ENCODE data around the gene CFAP52.

CFAP52 gene

GRCh38 chr17:9644910-9645751 lies 68.7 kb downstream of the CFAP52 start, which contains the start of gene USP43:
TSS of gene USP43 (plus strand) at chr17:9645517. CDS start at chr17:9645633, 116 bp downstream.
- no peak within 1 kb of the TSS for H2AFZ ChIP-seq (ENCODE audit: low read depth, low read length)
- H4K20me1 ChIP-seq (ENCODE audit: insufficient read depth, low read length): no peaks in the 10 kb centered on the region
- no peaks in the 10 kb centered on the region for H3K36me3 ChIP-seq (replicated peaks; ENCODE audit: low read depth, low read length)
- H3K4me2 ChIP-seq (ENCODE audit: low read length): no peak within 1 kb of the TSS
- no peak within 1 kb of the TSS for H3K9ac ChIP-seq (ENCODE audit: low read length)
- H3K9me3 ChIP-seq (ENCODE audit: insufficient read depth, low read length): no peaks in the 10 kb centered on the region
- no peaks in the 10 kb centered on the region for H3K27me3 ChIP-seq (ENCODE audit: low read depth, low read length)
- H3K27ac ChIP-seq (ENCODE audit: low read length): no peak within 1 kb of the TSS
- H3K4me1 ChIP-seq (ENCODE audit: low read length): no peaks in the 10 kb centered on the region
- H3K4me3 ChIP-seq (ENCODE audit: low read length): no peak within 1 kb of the TSS
- no peaks in the 10 kb centered on the region for H3K79me2 ChIP-seq (ENCODE audit: low read length)
- TF ChIP-seq EZH2phosphoT487 (IDR thresholded peaks at IDR 0.05; ENCODE audit: low read depth) (no peak), CTCF (IDR thresholded peaks at IDR 0.05; ENCODE audit: low read depth, low read length) (no peak)

GRCh38 chr17:9645851-9646545 lies 69.6 kb downstream of the CFAP52 start:
- Histone ChIP-seq H3K9ac (ENCODE audit: low read length) (no peak overlapping the region), H3K4me2 (ENCODE audit: low read length) (no peak overlapping the region), H3K36me3 (replicated peaks; ENCODE audit: low read depth, low read length) (no peaks in the 10 kb centered on the region), H3K9me3 (ENCODE audit: insufficient read depth, low read length) (no peaks in the 10 kb centered on the region), H3K4me3 (ENCODE audit: low read length) (no peak overlapping the region), H3K79me2 (ENCODE audit: low read length) (no peaks in the 10 kb centered on the region), H2AFZ (ENCODE audit: low read depth, low read length) (no peak overlapping the region), H3K4me1 (ENCODE audit: low read length) (no peaks in the 10 kb centered on the region), H3K27me3 (ENCODE audit: low read depth, low read length) (no peaks in the 10 kb centered on the region), H4K20me1 (ENCODE audit: insufficient read depth, low read length) (no peaks in the 10 kb centered on the region), H3K27ac (ENCODE audit: low read length) (no peak overlapping the region)
- no peak for TF ChIP-seq EZH2phosphoT487 (IDR thresholded peaks at IDR 0.05; ENCODE audit: low read depth)
- TF ChIP-seq CTCF (IDR thresholded peaks at IDR 0.05; ENCODE audit: low read depth, low read length): no peak

GRCh38 chr17:9646546-9646885 lies 70.1 kb downstream of the CFAP52 start:
- Histone ChIP-seq H3K27ac (ENCODE audit: low read length) (no peak overlapping the region), H3K79me2 (ENCODE audit: low read length) (no peaks in the 10 kb centered on the region), H3K9ac (ENCODE audit: low read length) (no peak overlapping the region), H3K9me3 (ENCODE audit: insufficient read depth, low read length) (no peaks in the 10 kb centered on the region), H3K36me3 (replicated peaks; ENCODE audit: low read depth, low read length) (no peaks in the 10 kb centered on the region), H4K20me1 (ENCODE audit: insufficient read depth, low read length) (no peaks in the 10 kb centered on the region), H3K4me2 (ENCODE audit: low read length) (no peak overlapping the region), H2AFZ (ENCODE audit: low read depth, low read length) (no peak overlapping the region), H3K27me3 (ENCODE audit: low read depth, low read length) (no peaks in the 10 kb centered on the region), H3K4me1 (ENCODE audit: low read length) (no peaks in the 10 kb centered on the region), H3K4me3 (ENCODE audit: low read length) (no peak overlapping the region)
- no peak for TF ChIP-seq CTCF (IDR thresholded peaks at IDR 0.05; ENCODE audit: low read depth, low read length)
- no peak for TF ChIP-seq EZH2phosphoT487 (IDR thresholded peaks at IDR 0.05; ENCODE audit: low read depth)

GRCh38 chr17:9647014-9647413 lies 70.6 kb downstream of the CFAP52 start:
- H2AFZ ChIP-seq (ENCODE audit: low read depth, low read length): no peak overlapping the region
- no peaks in the 10 kb centered on the region for H3K4me1 ChIP-seq (ENCODE audit: low read length)
- H3K36me3 ChIP-seq (replicated peaks; ENCODE audit: low read depth, low read length): no peaks in the 10 kb centered on the region
- no peak overlapping the region for H3K27ac ChIP-seq (ENCODE audit: low read length)
- no peak overlapping the region for H3K4me2 ChIP-seq (ENCODE audit: low read length)
- H3K9ac ChIP-seq (ENCODE audit: low read length): no peak overlapping the region
- H3K9me3 ChIP-seq (ENCODE audit: insufficient read depth, low read length): no peaks in the 10 kb centered on the region
- H3K27me3 ChIP-seq (ENCODE audit: low read depth, low read length): no peaks in the 10 kb centered on the region
- H3K79me2 ChIP-seq (ENCODE audit: low read length): no peaks in the 10 kb centered on the region
- H3K4me3 ChIP-seq (ENCODE audit: low read length): no peak overlapping the region
- H4K20me1 ChIP-seq (ENCODE audit: insufficient read depth, low read length): no peaks in the 10 kb centered on the region
- no peak for TF ChIP-seq CTCF (IDR thresholded peaks at IDR 0.05; ENCODE audit: low read depth, low read length)
- TF ChIP-seq EZH2phosphoT487 (IDR thresholded peaks at IDR 0.05; ENCODE audit: low read depth): no peak
